Measurements from ENCODE around the gene GRM4. TPM values are rescaled to one million over a fixed set of nuclear protein-coding genes. Genes with fewer than 3 reads are reported as not detected.

Gene GRM4
- total and polyA plus RNA-seq, 10 of the 15 experiments (the other 5 are each of a cell fraction or from before 2014, with no cell fraction given) = 0.01 to 0.31 (median 0.05) TPM; not detected in 2

DNA sequence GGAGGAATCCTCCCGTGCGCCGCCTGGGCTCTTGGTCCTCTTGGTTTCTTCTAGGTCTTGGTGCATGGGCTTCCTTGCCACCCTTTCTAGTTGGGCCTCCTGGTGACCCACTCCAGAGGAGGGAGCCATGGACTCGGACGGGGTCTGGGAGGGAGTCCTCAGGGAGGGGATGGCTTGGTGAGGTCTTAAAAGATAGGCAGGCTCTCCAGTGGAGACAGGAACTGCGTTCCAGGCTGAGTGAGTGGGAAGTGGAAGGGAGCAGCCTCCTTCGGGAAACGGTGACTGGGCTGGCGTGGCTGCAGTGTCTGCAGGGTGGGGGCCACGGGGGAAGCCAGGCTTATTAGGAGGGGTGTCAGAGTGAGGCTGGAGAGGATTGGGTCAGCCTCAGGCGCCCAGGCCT lies 152.8 kb downstream of the GRM4 start:
- Histone ChIP-seq H3K79me2 (ENCODE audit: control insufficient read depth, insufficient read depth, low read length) (no peaks in the 10 kb centered on the region), H3K36me3 (ENCODE audit: control insufficient read depth in 2 of 2, insufficient read depth in 2 of 2, low read length in 1 of 2) (no peaks in the 10 kb centered on the region), H3K27me3 (replicated peaks in 1 of 2; ENCODE audit: control insufficient read depth in 2 of 2, insufficient read depth in 2 of 2, low read length in 1 of 2) (no peaks in the 10 kb centered on the region; a peak in 1 of 4 replicates)
- no peak for TF ChIP-seq FOS (IDR thresholded peaks at IDR 0.05; ENCODE audit: borderline replicate concordance, extremely low read depth, insufficient read length)
- TF ChIP-seq, protein P1, sequence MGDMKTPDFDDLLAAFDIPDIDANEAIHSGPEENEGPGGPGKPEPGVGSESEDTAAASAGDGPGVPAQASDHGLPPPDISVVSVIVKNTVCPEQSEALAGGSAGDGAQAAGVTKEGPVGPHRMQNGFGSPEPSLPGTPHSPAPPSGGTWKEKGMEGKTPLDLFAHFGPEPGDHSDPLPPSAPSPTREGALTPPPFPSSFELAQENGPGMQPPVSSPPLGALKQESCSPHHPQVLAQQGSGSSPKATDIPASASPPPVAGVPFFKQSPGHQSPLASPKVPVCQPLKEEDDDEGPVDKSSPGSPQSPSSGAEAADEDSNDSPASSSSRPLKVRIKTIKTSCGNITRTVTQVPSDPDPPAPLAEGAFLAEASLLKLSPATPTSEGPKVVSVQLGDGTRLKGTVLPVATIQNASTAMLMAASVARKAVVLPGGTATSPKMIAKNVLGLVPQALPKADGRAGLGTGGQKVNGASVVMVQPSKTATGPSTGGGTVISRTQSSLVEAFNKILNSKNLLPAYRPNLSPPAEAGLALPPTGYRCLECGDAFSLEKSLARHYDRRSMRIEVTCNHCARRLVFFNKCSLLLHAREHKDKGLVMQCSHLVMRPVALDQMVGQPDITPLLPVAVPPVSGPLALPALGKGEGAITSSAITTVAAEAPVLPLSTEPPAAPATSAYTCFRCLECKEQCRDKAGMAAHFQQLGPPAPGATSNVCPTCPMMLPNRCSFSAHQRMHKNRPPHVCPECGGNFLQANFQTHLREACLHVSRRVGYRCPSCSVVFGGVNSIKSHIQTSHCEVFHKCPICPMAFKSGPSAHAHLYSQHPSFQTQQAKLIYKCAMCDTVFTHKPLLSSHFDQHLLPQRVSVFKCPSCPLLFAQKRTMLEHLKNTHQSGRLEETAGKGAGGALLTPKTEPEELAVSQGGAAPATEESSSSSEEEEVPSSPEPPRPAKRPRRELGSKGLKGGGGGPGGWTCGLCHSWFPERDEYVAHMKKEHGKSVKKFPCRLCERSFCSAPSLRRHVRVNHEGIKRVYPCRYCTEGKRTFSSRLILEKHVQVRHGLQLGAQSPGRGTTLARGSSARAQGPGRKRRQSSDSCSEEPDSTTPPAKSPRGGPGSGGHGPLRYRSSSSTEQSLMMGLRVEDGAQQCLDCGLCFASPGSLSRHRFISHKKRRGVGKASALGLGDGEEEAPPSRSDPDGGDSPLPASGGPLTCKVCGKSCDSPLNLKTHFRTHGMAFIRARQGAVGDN (IDR thresholded peaks at IDR 0.05) = no peak
- no peak for TF ChIP-seq SMARCA5 (IDR thresholded peaks at IDR 0.05)
- no peak for TF ChIP-seq SKIL (IDR thresholded peaks at IDR 0.05; ENCODE audit: low read depth, poor library complexity, severe bottlenecking)
- TF ChIP-seq BCLAF1 (IDR thresholded peaks at IDR 0.05) = no peak
- TF ChIP-seq PAX5 (IDR thresholded peaks at IDR 0.05; ENCODE audit: borderline replicate concordance, low read depth, low read length) = no peak
- TF ChIP-seq, protein P2, sequence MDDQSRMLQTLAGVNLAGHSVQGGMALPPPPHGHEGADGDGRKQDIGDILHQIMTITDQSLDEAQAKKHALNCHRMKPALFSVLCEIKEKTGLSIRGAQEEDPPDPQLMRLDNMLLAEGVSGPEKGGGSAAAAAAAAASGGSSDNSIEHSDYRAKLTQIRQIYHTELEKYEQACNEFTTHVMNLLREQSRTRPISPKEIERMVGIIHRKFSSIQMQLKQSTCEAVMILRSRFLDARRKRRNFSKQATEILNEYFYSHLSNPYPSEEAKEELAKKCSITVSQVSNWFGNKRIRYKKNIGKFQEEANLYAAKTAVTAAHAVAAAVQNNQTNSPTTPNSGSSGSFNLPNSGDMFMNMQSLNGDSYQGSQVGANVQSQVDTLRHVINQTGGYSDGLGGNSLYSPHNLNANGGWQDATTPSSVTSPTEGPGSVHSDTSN (IDR thresholded peaks at IDR 0.05; ENCODE audit: insufficient replicate concordance, low read depth, low read length) = no peak
- TF ChIP-seq, protein P3, sequence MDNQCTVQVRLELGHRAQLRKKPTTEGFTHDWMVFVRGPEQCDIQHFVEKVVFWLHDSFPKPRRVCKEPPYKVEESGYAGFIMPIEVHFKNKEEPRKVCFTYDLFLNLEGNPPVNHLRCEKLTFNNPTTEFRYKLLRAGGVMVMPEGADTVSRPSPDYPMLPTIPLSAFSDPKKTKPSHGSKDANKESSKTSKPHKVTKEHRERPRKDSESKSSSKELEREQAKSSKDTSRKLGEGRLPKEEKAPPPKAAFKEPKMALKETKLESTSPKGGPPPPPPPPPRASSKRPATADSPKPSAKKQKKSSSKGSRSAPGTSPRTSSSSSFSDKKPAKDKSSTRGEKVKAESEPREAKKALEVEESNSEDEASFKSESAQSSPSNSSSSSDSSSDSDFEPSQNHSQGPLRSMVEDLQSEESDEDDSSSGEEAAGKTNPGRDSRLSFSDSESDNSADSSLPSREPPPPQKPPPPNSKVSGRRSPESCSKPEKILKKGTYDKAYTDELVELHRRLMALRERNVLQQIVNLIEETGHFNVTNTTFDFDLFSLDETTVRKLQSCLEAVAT (IDR thresholded peaks at IDR 0.05) = no peak
- no peak for TF ChIP-seq ZNF384 (IDR thresholded peaks at IDR 0.05; ENCODE audit: borderline replicate concordance, low read depth, low read length)
- TF ChIP-seq EGR1 (IDR thresholded peaks at IDR 0.05; ENCODE audit: borderline replicate concordance in 1 of 2, low read depth in 2 of 2, low read length in 2 of 2) = no peak
- no peak for TF ChIP-seq ZZZ3 (IDR thresholded peaks at IDR 0.05; ENCODE audit: control insufficient read depth, insufficient read length, low read depth)
- TF ChIP-seq HDAC2 (IDR thresholded peaks at IDR 0.05) = no peak
- no peak for TF ChIP-seq NR2C1 (IDR thresholded peaks at IDR 0.05)

More for the DNA sequence above, 152.8 kb downstream of the GRM4 start:
- Histone ChIP-seq H4K20me1 (ENCODE audit: control insufficient read depth, insufficient read depth) (no peaks in the 10 kb centered on the region), H3K27ac (ENCODE audit: control insufficient read depth, insufficient read depth) (no peak overlapping the region), H3K4me2 (ENCODE audit: control insufficient read depth, insufficient read depth) (no peak overlapping the region), H3K9me3 (replicated peaks; ENCODE audit: control insufficient read depth, insufficient read depth, low read length) (no peaks in the 10 kb centered on the region), H3K4me3 (no peak overlapping the region), H2AFZ (ENCODE audit: control insufficient read depth, low read depth, low read length) (no peak overlapping the region), H3K9ac (ENCODE audit: control insufficient read depth, insufficient read depth, low read length) (no peak overlapping the region), H3K4me1 (ENCODE audit: control insufficient read depth, insufficient read depth, low read length) (no peaks in the 10 kb centered on the region)
- intact Hi-C loops (cut with micrococcal nuclease; ENCODE audit: unreplicated experiment) (no loop called here), in situ Hi-C loops (cut with MboI) (no loop called here)
- 32% methylated on average over 11 of the region's 11 CpGs for WGBS (ENCODE audit: insufficient coverage, insufficient replicate concordance, low lambda C conversion rate, missing lambda C conversion rate)
- BruUV-seq (replicated peaks) = no TSS peak
- DNase-seq (ENCODE audit: low read depth, low spot score) (no peak), ATAC-seq (no peak), FAIRE-seq (no peak)
- ChIA-PET SMC1A (ENCODE audit: uncharacterized antibody, unreplicated experiment) (no interaction called here), RAD21 (ENCODE audit: unreplicated experiment) (no interaction called here), CTCF (no interaction called here), POLR2A (no interaction called here)

All from GM12878 (cell line).